NCI-H2107 (cell line): ENCODE results near the gene HMGCR.

ENCODE experiments used
- DNase-seq: peaks from one replicate; lab custom pipeline; 2025; lab: John Stamatoyannopoulos, UW

HMGCR gene

DNA sequence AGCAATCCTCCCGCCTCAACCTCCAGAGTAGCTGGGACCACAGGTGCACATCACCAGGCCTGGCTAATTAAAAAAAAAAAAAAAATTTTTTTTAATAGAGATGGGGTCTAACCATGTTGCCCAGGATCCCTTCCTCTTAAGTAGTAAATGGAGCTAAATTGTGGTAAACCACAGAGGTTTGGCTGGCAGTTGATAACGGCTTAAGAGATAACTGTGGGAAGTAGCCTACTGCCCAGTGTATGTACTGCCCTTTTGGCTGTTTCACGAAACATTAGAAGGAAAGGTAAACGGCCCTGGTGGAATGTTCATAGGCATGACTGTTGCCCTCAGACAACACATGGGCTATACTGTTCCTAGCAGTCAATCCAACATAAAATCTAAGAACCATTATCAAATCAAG lies 44.4 kb downstream of the HMGCR start:
- DNase-seq, result no peak

DNA sequence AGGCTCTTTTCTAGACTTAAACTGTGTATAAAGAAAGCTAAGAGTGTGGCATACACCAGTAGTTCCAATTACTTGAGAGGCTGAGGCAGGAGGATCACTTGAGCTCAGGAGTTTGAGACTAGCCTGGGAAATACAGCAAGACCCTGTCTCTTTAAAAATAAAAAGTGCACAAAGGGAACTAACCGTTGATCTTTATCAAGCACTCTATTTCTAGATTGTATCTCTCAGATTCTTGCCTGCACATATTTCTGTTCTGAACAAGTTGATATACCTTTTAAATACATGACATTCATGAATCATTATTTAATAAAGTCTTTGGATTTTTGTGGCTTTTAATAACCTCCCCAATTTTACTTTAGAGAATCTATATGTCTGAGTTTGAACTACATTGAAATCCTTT lies 47.2 kb downstream of the HMGCR start:
- no peak for DNase-seq

DNA sequence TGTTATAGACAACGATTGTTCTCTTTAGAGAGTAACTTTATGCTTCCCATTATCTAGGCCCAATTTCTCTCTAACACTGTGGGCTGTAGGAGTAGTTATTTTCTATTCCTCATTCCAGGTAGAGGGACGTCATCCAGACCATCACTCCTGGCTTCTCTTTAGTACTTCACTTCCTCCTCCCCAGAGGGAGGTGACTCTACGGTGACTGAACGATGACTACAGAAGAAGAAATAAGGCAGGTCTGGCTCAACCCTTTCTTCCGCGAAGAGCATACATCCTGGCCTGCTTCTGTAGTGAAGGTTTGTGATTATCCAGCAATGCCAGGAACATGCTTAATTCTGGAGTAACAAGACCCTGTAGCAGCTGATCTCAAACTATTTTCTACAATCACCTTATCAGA lies 50.8 kb downstream of the HMGCR start:
- DNase-seq, result no peak

DNA sequence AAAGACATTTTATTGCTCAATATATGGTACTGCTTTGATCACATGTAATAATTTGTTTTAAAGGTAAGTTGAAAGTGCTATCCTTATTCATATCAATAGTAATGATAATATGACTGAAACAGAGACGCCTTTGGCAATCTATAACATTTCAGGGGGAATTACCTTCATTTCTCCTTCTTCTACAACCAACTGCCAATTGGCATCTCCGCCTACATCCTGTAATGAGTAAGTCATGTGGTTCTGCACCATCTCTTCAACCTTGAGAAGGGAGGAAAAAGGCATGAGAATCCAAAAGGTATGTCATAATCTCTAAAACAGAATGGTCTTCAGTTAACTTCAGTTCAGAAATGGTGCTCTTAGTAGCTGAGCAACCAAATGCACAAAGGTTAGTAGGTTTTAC lies 52.4 kb downstream of the HMGCR start:
- no peak for DNase-seq

DNA sequence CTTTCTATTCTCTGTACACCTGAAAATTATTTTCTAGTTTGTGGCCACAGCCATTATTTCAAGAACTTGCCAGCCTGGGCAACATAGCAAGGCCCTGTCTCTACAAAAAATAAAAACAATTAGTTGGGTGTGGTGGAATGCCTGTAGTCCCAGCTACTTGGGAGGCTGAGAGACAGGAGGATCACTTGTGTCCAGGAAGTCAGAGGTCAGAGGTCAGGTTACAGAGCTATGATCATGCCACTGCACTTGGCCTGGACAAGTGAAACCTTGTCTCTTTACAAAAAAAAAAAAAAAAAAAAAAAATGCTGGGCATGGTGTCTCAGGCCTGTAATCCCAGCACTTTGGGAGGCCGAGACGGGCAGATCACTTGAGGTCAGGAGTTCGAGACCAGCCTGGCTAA lies 58.3 kb downstream of the HMGCR start:
- no peak for DNase-seq

DNA sequence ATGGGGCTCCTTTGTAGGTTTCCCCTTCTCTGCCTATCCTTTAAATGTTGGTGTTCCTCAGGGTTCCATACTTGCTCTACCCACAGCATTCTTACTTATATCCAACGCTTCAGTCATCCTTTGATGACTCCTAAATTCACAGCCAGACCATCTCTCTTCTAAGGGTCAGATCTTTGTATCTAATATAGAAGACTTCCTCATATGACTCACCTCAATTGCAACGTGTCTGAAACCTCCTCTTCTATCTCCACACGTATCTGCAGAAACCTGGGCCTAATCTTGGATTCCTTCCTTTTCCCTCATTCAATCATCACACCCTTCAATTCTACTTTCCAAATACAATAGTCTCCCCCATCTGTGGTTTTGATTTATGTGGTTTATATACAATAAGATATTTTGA lies 68.3 kb downstream of the HMGCR start:
- no peak for DNase-seq
